NCI-H2196 (cell line): ENCODE data around the gene LGALS14.
"Not testable (repeated sequence)": the region's sequence is repeated elsewhere in the genome, so short reads cannot be mapped to it uniquely, and the experiment has no call there.

Experiments
- DNase-seq: peaks from one replicate; lab custom pipeline; 2025; ENCODE audit not compliant: unreplicated experiment; lab: John Stamatoyannopoulos, UW

The LGALS14 gene

DNA sequence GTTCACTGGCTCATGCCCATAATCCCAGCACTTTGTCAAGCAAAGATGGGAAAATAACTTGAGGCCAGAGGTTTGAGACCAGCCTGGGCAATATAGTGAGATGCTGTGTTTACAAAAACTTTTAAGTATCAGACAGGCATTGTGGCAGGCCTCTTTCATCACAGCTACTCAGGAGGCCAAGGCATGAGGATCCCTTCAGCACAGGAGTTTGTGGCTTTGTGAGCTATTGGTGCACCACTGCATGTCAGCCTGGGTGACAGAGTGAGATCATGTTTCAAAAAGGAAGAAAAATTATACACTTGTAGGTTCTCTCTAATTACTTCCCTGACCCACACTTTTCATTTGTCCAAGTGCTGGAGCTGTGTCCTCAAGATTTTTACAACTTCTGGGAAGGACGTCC lies 11.5 kb upstream of the LGALS14 start:
- no peak for DNase-seq

DNA sequence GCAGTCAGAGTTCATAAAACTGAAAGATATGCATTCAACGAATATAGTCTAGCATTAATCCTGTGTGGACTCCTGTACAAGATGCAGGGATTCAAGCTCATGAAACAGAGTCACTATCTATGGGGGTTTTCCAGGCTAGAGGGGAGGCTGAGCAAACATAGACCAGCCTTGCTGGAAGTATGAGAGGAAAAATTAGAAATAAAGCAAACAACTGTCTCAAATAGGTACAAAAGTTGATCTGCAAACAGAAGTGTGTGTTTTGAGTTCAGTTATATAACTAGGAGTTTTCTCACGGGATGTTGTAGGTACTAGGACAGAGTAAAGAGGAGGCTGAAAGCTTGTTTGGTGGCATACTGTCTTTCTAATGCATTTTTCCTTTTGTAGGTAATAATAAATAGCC lies 8.5 kb upstream of the LGALS14 start:
- no peak for DNase-seq

DNA sequence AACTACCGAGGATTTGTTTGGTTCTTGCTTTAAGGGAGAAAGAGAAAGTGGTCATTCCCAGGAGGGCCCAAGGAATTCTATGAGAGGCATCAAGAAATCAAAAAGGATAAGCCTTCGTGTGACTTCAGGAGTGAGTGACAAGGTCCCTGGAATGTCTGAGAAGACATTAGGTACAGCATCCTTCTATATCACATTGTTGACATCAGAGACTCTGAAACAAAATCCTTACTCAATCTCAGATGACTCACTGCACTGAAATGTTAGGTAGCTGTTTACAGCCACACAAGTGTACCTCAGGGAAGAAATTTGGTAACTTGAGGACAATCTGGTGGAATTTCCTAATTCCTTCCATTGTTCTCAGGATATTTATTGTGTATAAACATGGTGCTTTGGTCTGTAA lies 7.9 kb upstream of the LGALS14 start:
- DNase-seq, result no peak

DNA sequence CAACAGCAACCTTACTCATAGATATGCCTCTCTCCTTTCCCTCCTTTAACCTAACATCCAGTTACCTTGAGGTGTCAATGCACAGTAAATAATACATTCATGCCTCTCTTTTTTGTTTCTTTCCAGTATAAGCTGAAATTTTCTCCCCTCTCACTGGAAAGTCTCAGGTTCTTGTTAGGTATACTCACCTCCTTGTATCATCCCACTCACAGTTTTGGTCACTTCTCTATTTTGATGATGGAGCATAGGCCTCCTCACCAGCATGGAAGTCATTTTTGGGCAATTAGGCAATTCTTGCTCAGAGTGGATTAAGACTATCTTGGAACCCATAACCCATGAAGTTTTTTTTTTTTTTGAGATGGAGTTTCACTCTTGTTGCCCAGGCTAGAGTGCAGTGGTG lies 5.7 kb upstream of the LGALS14 start:
- DNase-seq, result no peak

DNA sequence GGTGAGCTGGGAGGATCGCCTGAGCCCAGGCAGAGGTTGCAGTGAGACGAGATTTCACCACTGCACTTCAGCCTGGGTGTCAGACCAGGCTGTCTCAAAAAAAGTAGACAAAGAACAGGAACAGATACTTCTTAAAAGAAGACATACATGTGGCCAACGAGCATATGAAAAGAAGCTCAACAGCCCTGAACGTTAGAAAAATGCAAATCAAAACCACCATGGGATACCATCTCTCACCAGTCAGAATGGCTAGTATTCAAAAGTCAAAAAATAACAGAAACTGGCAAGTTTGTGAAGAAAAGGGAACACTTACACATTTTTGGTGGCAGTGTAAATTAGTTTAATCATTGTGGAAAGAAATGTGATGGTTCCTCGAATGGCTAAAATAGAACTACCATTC lies 3.0 kb upstream of the LGALS14 start:
- DNase-seq, result no peak

DNA sequence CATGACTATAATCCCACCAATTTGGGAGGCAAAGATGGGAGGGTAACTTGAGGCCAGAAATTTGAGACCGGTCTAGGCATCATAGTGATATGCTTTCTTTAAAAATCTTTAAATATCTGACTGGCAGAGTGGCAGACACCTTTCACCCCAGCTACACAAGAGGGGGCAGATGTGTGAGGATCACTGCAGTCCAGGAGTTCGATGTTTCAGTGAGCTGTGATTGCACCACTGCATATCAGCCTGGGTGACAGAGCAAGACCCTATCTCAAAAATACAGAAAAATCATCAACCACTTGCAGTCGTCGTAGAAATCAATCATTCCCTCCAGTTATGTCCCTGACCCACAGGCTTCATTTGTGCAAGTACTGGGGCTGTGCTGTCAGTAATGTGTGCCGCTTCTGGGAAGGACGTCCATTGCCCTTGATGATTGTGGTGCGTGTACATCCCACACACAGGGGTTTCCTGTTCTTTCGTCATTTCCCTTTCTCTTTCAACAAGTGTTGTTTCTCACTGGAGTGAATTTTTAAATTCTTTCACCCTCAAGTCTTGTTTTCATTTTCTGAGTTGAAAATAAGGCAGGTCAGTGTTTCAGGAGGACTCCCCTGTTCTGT lies 1.4 kb downstream of the LGALS14 start:
- no peak for DNase-seq

DNA sequence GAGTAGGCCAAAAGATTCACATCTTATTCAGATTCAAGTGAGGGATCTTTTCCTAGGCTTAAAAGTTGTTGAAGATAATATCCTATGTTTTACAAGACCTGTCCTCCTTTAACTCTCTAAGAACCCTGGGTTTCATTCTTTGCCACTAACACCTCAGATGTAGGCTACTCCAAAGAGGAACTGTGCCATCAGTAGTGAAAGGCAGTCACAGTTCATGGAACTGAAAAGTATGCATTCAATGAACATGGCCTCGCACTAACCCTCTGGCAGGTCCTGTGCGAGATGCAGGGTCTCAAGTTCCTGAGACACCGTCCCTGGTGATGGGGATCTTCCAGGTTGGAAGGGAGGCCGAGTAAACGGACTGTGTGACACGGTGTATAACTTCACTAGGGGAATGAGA lies 4.3 kb downstream of the LGALS14 start:
- no peak for DNase-seq

DNA sequence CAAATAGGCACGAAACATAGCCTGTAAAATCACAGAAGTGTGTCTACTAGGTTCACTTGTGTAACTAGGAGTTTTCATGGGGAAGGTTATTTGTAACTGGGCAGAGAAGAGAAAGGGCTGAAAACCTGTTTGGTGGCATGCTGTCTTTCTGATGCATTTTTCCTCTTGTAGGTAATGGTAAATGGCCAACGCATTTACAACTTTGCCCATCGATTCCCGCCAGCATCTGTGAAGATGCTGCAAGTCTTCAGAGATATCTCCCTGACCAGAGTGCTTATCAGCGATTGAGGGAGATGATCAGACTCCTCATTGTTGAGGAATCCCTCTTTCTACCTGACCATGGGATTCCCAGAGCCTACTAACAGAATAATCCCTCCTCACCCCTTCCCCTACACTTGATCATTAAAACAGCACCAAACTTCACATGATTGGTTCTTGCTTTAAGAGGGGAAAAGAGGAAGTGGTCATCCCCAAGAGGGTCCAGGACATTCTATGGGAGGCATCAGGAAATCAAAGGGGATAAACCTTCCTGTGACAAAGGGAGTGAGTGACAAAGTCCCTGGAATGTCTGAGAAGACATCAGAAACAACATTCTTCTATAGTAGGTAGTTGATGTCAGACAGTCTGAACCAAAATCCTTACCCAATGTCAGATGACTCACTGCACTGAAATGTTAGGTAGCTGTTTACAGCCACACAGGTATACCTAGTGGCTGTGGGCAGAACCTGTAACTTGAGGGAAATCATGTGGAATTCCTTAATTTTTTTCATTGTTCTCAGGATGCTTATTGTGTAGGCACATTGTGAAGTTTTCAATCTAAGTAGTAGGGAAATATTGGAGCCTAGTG lies 5.0 kb downstream of the LGALS14 start:
- DNase-seq, result no peak

DNA sequence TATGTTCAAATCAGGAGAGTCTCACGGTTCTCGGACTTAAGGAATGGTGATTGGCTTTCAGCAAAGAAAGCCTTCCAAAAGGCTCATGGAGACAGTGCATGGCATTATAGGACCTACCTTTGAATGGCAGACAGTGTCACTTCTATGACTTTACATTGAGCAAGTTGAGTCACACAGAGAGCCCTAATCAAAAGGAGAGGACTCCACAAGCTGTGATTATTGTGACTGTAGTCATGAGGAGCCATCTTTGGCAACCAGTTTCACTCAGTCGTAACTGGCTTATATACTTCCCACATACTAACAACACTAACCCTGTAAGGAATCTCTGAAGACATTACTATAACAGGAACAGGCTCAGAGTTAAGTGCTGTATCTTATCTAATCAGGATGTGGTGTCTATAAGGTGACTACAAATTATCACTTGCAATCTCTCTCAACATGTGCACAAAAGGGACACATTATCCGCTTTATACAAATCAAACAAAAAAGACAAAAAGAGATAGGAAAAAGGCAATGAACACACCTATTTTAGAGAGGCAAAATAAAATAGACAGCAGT lies 6.1 kb downstream of the LGALS14 start:
- no peak for DNase-seq

DNA sequence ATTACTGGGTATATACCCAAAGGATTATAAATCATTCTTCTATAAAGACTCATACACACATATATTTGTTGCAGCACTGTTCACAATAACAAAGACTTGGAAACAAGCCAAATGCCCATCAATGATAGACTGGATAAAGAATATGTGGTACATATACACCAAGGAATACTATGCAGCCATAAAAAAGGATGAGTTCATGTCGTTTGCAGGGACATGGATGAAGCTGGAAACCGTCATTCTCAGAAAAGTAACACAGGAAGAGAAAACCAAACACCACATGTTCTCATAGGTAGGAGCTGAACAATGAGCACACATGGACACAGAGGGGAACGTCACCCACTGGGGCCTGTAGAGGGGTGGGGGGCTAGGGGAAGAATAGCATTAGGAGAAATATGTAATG lies 15.9 kb downstream of the LGALS14 start:
- not testable (repeated sequence) for DNase-seq

DNA sequence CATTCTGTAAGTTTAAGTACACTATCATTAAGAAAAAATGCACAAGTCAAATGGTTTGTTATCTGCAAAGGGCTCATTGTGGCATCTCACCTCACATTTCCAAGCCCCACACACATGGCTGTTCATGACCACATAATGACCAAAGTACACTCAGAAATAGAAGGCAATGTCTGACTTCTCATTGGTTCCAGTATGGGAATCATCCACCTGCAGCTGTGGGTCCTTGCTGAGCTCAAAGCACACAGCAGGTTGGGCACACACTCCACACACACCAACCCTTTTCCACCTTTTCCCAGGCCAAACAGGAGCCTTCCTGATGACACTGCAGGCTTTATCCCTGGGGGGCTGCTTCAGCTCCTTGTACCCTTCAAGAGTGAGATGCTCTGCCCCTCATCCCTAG lies 21.7 kb downstream of the LGALS14 start:
- DNase-seq, result no peak

DNA sequence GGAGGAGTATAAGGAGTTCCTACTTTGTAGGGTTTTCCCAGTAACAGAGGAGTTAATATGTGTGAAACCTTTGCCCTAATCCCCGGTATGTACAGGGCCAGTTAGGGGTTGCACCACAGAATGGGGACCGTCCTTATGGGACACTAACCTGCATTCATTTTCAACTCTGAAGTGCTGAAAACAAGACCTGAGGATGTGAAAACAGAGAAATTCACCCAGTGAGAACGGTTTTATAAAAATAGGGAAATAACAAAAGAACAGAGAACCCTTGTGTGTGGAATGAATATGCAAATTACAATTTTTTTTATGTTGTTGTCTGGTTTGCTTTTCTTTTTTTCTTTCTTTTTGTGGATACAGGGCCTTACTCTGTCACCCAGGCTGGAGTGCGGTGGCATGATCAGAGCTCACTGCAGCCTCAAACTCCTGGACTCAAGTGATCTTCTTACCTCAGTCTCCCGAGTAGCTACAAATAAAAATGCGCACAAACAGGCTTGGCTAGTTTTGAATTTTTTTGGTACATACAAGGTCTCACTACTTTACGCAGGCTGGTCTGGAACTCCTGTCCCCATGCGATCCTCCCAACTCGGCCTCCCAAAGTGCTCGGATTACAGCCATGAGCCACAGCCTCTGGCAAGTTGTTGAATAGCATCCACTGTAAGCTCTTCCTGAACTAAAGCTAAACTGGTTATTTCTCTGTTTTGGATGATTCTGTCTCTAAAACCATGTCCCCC lies 23.0 kb downstream of the LGALS14 start:
- DNase-seq, result no peak

DNA sequence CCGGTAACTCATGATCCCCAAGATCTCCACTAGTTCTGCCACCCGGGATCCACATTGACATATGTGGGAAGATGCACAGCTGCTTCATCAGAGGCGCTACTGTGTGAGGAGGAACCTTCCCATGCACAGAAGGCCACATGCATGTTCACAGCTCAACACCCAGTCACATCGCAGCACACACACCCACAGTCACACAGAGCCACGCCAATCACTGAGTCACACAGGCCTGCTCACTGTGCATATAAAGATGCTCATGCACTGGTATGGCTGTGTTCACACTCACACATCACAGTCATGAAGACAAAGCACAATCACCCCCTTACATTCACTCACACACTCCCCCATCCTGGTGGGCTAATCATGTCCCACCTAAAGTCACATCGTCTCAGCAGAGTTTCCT lies 23.8 kb downstream of the LGALS14 start:
- no peak for DNase-seq

DNA sequence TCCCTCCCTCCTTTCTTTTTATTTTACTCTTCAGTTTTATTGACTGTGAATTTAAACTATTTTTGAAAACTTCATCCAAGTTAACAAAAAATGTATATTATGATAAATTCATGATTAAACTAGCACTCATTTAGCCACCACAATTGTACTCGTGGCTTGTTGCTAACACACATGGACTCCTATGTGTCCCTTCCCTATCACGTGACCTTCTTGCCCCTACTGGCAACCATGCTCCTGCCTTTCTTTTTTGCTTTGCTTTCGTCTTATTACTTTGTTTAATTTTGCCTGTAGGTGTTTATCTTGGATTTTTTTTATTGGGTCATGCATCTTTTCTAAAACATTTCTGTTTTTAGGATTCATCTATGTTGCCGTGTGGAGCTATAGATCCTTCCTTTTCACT lies 25.3 kb downstream of the LGALS14 start:
- no peak for DNase-seq

DNA sequence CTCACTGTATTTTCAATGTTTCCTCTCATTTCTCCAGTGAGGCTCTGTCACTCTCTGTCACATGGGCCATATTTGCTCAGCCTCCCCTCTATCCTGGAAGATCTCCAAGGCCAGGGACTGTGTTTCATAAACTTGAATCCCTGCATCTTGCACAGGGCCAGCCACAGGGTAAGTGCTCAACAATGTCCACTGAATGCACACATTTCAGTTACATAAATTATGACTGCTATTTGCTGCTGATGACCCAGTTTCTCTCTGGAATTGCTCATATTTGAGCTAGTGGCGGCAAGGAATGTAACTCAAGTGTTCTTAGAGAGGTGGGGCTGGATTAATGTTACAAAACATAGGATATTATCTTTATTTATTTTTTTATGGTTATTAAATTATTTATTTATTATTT lies 27.4 kb downstream of the LGALS14 start:
- DNase-seq, result no peak

DNA sequence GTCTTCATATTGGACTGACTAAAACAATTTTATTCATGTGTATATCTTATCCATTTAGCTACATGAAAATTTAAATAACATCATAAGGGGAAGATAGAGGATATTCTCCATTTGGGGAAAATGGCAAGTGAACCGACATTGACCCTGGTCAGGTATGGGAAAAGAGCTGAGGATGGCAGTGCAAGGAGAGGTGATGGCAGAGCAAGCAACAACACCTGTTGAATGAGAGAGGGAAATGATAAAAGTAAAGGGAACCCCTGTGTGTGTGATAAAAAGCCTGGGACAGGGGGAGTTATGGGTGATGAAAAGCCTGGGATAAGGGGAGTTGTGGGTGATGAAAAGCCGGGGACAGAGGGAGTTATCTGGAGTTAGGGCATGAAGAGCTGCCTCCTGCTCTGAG lies 29.6 kb downstream of the LGALS14 start:
- DNase-seq, result no peak

DNA sequence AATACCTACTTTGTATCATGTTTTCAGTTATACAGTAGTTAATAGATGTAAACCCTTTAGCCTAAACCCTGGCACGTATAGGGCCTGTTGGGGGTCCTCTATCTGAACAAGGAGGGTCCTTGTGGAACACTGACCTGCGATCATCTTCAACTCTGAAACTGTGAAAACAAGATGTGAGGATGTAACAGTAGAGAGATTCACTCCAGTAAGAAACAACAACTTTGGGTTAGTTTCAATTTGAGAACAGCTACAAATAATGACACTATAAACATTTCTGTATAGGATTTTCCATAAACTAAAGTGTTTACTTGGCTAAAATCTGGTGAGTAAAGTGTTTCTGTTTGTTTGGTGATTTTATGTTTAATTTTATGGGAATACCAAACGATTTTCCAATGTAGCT lies 31.4 kb downstream of the LGALS14 start:
- no peak for DNase-seq

DNA sequence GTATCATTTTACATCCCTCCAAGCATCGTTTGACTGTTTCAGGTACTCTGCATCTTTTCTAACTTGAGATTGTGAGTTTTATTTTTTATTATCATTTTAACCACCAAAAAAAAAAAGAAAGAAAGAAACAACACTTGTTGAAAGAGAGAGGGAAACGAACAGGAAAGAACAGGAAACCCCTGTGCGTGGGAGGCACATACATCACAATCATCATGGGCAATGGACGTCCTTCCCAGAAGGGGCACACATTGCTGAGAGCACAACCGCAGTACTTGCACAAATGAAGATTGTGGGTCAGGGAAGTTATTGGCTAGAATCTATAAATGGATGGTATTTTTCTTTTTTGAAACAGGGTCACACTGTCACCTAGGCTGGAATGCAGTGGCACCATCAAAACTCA lies 31.8 kb downstream of the LGALS14 start:
- no peak for DNase-seq

DNA sequence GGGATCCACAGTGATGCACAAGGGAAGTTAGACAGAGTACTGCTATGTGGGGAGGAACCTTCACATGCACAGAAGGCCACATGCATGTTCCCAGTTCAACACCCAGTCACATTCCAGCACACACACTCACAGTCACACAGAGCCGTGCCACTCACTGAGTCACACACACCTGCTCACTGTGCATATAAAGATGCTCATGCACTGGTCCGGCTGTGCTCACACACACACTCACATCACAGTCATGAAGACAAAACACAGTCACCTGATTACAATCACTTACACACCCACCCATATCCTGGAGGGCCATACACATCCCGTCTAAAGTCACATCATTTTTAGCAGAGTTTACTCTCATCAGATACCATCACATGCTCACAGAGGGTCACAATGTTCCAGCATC lies 33.1 kb downstream of the LGALS14 start:
- DNase-seq, result no peak

DNA sequence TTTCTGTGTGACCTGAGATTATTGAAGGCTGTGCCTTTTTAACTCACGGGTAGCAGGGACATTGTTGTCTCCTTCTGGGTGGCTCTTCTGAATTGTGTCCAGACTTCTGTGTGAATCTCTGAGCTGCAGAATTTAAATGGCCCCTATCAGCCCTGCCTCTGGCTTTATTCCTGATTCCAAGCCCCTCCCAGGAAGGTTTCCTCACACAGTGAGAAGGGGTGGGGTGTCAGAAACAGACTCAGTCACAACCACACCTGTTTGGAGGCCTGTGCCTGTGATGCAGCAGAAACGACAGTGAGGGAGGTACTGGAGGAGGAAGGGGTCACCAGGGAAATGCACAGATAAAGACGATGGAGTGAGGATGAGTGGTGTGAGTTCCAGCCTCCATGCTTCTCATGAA lies 33.6 kb downstream of the LGALS14 start, which contains the start of gene CLC:
Gene CLC (minus strand): TSS at position 139 of the 400 bp plus-strand sequence. CDS start 77 bp downstream, at position 62.
- DNase-seq, result no peak

DNA sequence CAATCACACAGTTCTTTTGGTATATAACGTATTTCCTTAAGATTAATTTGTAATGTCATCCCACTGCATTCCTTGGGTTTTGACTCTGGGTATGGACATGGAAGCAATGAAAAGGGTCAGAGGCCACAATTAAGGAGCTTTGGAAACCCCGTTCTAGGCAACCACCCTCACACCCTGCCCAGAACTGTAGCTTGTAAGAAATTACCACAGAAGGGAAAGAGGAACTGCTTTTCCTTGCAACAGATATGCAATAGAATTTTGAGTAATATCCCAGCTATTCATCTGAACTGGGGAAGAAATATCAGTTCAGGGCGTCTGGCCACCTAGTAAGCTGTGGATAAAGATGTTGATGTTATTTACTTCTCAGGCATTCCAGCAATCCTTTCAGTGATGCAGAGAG lies 34.5 kb downstream of the LGALS14 start:
- no peak for DNase-seq

DNA sequence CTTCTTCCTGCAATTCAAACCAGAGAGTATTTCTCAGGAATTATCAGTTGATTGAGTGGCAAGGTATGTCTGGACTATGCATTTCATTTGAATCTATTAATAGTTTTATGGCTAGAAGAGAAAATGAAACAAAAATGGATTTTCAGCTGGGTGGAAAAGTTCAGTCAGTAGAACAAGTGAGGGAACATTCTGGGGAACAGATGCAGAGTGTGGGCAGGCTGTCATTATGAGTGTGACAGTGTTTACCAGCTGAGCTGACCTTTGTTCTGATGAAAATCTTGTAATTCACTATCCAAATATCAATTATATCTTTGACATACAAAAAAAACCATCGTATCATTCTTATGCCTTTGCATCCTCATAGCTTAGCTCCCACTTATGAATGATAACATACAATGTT lies 36.1 kb downstream of the LGALS14 start:
- no peak for DNase-seq
